ENCODE data around the gene NNAT.

The NNAT gene

GRCh38 chr20:37567671-37568588 is 46.9 kb downstream of the NNAT start:
- ATAC-seq, result no peak

DNA sequence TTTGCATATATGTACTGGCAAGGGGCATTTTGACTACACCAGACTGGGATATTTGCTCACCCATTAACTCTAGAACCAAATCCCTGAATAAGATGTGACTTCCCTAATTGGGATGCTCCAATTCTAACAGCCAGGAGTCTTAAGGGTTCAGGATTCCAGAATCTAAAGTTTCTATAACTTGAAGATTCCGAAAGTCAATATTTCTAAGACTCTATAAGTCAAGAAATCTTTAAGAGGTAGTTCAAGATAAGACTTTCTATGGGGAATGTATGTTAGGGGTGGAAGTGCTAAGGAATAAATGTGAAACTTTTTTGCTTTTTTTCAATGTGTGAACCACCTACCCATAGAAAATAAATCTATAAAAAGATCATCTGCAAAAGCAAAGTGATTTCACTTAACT is 49.4 kb downstream of the NNAT start:
- no peak for ATAC-seq

DNA sequence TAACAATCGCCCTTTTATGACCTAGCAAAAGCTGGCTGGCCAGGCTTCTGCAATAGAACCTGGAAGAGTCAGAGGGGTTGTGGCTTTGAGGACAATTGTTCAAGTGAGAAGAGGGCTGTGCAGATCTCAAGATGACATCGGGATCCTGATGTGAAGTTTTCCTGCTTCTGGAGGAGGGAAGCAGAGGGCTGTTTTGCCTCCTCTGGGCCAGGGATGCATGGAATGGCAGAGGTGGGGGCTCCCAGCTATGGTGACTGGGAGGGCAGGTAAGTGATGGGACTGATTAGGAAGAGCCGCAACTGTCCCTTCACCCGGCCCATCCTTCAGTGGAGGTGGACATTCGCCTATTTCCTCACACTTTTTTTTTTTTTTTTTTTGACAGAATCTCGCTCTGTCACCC is 50.0 kb downstream of the NNAT start:
- ATAC-seq, result no peak
